HG03442 (cell line): Measurements from ENCODE around the gene PRSS53.
A peak's percentile ranks its signal among the peaks of the same experiment; 100 is the strongest.

ENCODE experiments used
- ATAC-seq: cut with Tn5 transposase; IDR thresholded peaks from one replicate; pipeline ENCODE4 v1.9.1; 2021; ENCODE audit warnings: mild to moderate bottlenecking, moderate library complexity; ENCODE audit not compliant: unreplicated experiment

The PRSS53 gene

DNA sequence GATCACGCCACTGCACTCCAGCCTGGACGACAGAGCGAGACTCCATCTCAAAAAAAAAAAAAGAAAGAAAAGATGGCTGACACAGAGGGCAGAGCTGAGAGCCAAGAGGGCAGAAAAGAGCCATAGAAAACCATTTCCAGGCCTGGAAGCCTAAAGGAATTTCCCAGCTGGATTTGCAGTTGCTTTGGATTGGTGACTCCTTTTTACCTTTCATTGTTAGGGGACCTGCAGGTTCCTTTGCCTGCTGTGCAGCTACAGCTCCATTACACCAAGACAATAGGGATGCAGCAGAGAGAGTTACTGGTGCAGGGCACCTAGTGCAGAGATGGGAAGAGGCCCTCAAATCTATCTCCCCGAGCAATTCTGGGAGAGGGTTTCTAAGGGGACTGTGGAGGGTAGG is 33.1 kb downstream of the PRSS53 start:
- ATAC-seq, result no peak

DNA sequence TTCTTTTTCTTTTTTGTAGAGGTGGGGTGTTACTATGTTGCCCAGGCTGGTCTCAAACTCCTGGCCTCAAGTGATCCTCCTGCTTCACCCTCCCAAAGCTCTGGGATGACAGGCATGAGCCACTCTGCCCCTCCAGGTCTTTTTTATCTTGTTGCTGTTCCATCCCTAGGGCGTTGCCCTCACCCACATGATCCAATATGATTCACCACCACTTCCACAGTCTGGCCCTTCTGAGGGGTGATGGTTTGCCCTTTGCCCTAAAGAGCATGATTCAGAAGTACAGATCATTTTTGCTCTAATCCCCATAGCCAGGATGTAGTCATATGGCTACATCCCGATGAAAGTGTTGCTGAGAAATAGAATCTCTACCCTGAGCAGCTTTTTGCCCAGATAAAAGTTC is 36.6 kb downstream of the PRSS53 start:
- no peak for ATAC-seq

DNA sequence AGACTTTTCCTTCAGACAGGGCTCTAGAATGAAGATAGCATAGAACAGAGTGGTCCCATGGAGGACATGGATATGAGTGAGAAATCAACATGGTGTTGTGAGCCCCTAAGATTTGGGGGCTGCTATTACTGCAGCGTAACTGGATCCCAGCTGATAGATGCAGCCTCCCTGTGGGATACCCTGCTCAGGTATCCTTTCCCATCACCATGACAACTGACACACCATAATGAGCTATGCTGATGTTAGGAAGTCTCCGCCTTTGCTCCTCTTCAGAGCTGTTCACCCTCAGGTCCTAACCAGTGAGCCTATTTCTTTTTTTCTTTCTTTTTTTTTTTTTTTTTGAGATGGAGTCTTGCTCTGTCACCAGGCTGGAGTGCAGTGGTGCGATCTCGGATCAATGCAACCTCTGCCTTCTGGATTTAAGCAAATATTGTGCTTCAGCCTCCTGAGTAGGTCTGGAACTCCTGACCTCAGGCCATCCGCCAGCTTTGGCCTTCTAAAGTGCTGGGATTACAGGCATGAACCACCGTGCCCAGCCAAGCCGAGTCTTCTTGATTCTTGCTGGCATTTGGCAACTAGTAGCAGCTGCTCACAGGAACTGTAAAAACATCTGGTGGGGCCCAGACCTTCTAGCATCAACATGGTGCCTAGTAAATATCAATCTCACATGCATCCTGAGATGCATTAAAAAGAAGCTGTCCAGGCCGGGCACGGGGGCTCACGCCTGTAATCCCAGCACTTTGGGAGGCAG is 38.3 kb downstream of the PRSS53 start:
- ATAC-seq, result no peak

DNA sequence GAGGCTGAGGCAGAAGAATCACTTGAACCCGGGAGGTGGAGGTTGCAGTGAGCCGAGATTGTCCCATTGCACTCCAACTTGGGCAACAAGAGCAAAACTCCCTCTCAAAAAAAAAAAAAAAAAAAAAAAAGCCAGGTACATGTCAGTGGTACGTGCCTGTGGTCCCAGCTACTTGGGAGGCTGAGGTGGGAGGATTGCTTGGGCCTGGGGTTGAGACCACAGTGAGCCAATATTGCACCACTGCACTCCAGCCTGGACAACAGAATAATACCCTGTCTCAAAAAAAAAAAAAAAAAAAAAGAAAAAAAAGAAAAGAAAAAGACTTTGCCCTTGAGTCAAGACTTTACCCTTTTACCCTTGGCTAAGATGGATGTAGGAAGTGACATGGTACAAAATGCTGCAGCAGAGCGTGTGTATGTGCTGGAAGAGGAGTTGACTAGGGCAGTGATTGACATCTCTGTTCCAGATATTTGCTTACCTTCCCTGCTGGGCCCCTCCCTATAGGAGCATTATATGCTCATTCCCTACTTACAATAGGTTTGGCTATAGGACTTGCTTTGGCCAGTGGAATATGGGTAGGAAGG is 44.8 kb downstream of the PRSS53 start:
- ATAC-seq, result no peak

DNA sequence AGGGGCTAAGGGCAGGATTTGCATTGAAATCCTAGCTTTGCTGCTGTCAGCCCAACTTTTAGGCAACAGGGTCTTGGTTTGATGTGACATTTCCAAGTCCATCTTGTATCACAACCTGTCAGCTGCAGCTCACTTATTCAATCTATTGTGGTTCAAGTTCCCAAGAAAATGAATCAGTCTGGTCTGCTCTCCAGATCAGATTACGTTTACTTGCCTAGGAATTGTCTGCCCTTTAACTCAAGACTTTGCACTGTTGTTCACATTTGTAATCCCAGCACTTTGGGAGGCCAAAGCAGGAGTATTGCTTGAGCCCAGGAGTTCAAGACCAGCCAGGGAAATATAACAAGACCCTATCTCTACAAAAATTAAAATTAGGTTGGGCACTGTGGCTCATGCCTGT is 45.4 kb downstream of the PRSS53 start:
- ATAC-seq, result no peak

DNA sequence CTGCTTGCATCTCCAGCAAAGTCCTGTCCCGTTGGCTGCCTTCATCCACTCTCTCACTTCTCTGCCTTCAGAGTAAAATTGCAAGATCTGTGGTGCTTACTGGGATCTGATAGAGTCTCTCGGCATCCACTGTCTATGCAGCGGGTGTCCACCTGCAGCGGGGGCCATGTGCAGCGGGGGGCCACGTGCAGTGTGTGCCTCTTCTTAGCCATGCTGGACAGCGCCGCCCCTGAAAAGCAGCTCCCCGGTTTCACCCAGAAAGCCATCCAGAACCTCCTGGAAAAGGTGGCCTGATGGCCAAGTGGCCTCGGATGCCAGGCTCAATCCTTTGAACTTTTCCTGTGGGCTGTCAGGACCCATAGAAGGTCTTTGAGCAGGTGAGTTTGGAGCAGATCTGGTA is 45.9 kb downstream of the PRSS53 start:
- no peak for ATAC-seq

DNA sequence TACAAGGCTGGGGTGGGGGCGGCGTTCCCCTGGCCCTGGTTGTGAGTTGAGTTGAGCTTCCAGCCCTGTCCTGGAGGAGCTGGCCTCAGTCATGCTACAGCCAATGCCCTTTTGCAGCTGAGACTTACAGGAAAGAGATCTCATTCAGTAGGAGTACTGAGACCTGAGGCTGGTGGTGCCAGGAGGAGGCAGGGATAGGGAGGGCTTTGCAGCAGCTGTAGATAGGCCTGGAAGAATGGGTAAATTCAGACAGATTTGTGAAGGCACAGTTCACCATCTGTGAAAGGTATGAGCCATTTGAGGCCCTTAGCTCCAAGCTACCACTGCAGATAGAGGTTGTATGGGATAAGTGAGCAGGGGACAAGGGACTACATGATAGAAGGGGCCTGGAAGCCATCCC is 49.8 kb downstream of the PRSS53 start:
- ATAC-seq, result no peak

DNA sequence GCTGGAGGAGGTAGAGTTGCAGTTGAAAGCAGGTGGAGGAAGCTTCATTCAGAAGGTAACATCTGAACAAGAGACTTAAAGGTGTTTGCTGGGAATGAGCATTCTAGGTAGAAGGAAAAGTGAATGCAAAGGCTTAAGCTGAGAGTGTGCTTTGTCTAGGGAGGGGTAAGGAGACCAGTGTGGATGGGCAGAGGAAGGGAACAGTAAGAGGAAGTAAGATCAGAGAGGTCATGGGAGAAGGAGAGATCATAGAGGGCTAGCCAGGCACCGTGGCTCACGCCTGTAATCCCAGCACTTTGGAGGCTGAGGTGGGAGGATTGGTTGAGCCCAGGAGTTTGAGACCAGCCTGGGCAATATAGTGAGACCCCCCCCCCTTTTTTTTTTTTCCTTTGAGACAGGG is 52.1 kb downstream of the PRSS53 start:
- no peak for ATAC-seq

DNA sequence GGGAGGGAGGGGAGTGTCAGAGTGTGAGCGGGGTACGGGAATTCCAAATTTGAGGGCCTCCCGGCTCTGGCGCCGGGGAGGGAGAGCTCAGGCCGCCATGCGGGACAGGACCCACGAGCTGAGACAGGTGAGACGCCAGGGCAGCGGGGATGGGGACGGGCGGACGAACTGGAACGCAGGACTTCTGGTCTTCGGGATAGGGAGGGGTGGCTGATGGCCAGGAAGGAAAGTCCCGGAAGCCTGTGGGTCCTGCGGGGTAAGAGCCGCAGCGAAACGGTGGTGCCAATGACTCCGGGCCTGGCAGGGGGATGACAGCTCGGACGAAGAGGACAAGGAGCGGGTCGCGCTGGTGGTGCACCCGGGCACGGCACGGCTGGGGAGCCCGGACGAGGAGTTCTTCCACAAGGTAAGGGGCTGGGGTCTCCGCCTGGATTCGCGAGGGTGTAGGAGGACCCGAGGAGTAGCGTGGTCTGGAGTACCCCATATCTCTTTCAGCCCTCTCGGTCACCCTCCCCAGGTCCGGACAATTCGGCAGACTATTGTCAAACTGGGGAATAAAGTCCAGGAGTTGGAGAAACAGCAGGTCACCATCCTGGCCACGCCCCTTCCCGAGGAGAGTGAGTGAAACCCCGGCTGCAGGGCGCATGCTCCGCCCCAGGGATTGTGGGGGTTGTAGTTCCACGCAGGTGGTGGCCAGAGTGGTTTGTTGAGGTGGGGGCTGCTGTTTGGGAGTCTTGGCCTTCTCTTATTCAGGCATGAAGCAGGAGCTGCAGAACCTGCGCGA is 54.8 kb downstream of the PRSS53 start:
- peak; percentile 33 for ATAC-seq
